PFSK-1 (cell line): ENCODE measurements around the gene EMC1.

Source experiments
- FOXP2 ChIP-seq: optimal IDR thresholded peaks from 2 replicates; pipeline ENCODE3; 2011; ENCODE audit warnings: borderline replicate concordance, control low read depth, inconsistent platforms; ENCODE audit not compliant: insufficient read depth; ENCODE audit errors: extremely low read length, extremely low read depth
- POLR2AphosphoS5 ChIP-seq: IDR thresholded peaks from 2 replicates; pipeline ENCODE4 v1.6.1; 2012; ENCODE audit warnings: low read depth, mild to moderate bottlenecking, control low read depth, low read length, moderate library complexity
- SIN3A ChIP-seq: IDR thresholded peaks from 2 replicates; pipeline ENCODE4 v1.6.1; 2012; ENCODE audit warnings: mild to moderate bottlenecking, low read length, moderate library complexity, borderline replicate concordance; ENCODE audit not compliant: insufficient read depth
- TAF1 ChIP-seq: IDR thresholded peaks from 2 replicates; pipeline ENCODE4 v1.6.1; 2012; ENCODE audit warnings: low read length, control low read depth, borderline replicate concordance; ENCODE audit not compliant: insufficient read depth
- TF ChIP-seq, protein P1 (sequence below), 2 experiments: IDR thresholded peaks; 2 replicates each; pipeline versions ENCODE4 v1.6.1 to v1.8.0; 2011 to 2012; ENCODE audit warnings: low read depth in 2 of 2, low read length in 2 of 2, control low read depth in 1 of 2, inconsistent platforms in 1 of 2, mild to moderate bottlenecking in 1 of 2, moderate library complexity in 1 of 2; ENCODE audit not compliant: insufficient read depth in 1 of 2

The EMC1 gene

DNA sequence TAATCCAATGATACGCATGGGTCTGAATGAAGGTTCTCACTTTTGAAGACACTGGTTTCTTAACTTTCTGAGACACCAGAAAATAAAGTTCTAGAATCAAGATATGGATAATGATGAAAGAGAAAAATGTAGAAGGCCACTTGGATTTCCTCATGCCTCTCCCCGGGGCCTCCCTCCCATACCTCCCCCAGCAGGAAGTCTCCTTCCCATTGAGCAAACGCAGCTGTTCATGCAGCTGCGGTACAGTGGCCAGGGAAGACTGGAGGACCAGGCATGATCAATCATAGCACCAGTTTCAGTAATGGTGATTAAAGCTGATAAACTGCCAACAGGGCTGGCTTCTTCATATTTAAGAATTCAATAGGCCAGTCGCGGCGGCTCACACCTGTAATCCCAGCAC, 30.3 kb downstream of the EMC1 start:
- TF ChIP-seq, protein P1, sequence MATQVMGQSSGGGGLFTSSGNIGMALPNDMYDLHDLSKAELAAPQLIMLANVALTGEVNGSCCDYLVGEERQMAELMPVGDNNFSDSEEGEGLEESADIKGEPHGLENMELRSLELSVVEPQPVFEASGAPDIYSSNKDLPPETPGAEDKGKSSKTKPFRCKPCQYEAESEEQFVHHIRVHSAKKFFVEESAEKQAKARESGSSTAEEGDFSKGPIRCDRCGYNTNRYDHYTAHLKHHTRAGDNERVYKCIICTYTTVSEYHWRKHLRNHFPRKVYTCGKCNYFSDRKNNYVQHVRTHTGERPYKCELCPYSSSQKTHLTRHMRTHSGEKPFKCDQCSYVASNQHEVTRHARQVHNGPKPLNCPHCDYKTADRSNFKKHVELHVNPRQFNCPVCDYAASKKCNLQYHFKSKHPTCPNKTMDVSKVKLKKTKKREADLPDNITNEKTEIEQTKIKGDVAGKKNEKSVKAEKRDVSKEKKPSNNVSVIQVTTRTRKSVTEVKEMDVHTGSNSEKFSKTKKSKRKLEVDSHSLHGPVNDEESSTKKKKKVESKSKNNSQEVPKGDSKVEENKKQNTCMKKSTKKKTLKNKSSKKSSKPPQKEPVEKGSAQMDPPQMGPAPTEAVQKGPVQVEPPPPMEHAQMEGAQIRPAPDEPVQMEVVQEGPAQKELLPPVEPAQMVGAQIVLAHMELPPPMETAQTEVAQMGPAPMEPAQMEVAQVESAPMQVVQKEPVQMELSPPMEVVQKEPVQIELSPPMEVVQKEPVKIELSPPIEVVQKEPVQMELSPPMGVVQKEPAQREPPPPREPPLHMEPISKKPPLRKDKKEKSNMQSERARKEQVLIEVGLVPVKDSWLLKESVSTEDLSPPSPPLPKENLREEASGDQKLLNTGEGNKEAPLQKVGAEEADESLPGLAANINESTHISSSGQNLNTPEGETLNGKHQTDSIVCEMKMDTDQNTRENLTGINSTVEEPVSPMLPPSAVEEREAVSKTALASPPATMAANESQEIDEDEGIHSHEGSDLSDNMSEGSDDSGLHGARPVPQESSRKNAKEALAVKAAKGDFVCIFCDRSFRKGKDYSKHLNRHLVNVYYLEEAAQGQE (IDR thresholded peaks at IDR 0.05; ENCODE audit: insufficient read depth in 1 of 2, low read depth in 2 of 2, low read length in 2 of 2) = no peak
- TF ChIP-seq TAF1 = no peak
- TF ChIP-seq FOXP2 = no peak
- no peak for TF ChIP-seq SIN3A
- TF ChIP-seq POLR2AphosphoS5 = no peak

DNA sequence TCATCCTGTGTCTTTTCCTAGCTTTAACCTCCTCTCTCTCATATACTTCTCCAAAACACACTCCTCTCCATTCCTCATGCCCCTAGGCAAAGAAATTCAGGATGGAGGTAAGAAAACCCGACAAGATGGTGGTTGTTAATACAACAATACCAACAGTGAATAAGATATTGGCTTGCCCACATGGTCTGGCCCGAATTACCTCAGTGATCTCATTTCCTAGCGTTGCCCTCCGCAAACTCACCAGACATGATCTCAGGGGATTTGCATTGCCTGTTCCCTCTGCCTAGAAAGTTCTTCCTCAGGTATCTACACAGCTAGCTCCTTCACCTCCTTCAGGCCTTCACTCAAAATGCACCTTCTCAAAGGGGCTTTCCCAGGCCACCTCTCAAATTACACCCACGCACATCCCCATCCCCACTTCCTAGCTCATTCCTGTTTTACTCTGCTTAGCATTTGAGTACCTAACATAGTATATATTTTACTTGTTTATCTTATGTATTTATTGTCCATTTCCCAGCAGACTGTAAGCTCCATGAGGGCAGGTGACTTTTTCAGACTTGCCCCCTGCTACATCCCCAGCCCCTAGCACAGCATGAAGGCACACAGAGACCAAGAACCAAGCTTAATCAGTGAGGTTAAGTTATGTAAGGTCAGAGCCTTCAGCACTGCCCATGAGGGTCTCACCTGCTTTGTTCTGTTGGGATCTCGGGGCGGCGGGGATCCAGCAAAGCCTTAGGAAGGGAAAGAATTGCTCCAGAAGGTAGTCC, 31.1 kb downstream of the EMC1 start:
- TF ChIP-seq POLR2AphosphoS5 = no peak
- TF ChIP-seq TAF1 = no peak
- TF ChIP-seq FOXP2 = no peak
- TF ChIP-seq SIN3A = no peak
- TF ChIP-seq, protein P1 (IDR thresholded peaks at IDR 0.05; ENCODE audit: insufficient read depth in 1 of 2, low read depth in 2 of 2, low read length in 2 of 2) = no peak

DNA sequence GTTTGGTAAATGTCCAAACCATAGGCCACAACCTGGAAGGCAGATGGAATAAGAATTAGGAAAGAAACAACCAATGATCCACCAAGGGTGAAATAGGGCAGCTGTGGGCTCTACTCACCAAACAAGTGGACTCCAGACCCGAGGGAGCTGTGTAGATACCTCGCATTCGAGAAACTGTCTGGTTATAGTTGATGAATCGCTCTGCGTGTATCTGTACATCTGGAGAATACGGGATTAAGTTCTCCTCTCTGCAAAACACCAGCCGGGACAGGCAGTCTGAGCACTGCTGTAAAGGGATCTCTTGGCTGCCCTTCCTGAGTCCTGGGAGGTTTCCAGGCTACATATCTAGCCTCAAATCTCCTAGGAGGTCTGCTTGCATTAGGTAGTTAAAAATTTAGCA, 31.9 kb downstream of the EMC1 start:
- TF ChIP-seq TAF1 = no peak
- TF ChIP-seq POLR2AphosphoS5 = no peak
- TF ChIP-seq SIN3A = no peak
- no peak for TF ChIP-seq FOXP2
- TF ChIP-seq, protein P1 (IDR thresholded peaks at IDR 0.05; ENCODE audit: insufficient read depth in 1 of 2, low read depth in 2 of 2, low read length in 2 of 2) = no peak

DNA sequence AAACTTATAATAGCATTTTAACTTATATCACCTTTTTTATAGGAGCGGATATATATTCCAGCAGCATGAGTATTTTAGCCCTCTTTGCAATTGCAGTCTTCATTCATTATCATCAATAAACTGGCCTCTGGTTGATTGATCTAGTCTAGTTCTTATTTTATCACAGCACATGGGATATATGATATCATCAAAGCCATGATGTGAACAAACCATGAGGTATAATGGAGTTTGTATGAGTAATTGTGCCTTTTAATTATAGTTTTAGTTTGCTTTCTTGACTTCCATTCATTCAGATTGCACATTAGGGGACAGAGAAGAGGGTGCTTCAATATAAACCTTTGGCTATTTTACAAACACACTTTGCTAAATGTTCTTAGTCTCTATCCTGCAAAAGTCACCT, 37.7 kb downstream of the EMC1 start:
- TF ChIP-seq POLR2AphosphoS5 (no peak), FOXP2 (no peak), SIN3A (no peak), TAF1 (no peak)
- TF ChIP-seq, protein P1 (IDR thresholded peaks at IDR 0.05; ENCODE audit: insufficient read depth in 1 of 2, low read depth in 2 of 2, low read length in 2 of 2) = no peak

DNA sequence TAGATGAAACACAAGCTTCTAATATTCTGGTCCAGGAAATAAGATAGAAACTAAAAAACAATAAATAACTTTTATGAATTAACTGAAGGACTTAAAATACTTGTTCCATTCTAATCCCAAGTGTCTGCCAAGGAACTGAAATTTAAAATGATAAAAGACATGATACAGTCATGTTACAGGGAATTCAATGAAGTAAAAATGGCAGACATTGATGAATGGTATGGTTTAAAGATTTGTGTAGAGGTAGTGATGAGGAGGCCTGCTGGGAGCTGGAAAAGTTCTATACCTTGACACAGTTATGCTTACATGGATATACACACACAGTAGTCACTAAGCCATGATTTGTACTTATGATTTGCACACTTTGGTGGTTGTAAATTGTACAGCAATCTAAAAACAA, 39.2 kb downstream of the EMC1 start:
- TF ChIP-seq TAF1 (no peak), POLR2AphosphoS5 (no peak), SIN3A (no peak)
- TF ChIP-seq, protein P1 (IDR thresholded peaks at IDR 0.05; ENCODE audit: insufficient read depth in 1 of 2, low read depth in 2 of 2, low read length in 2 of 2) = no peak
